Gastrocnemius medialis (tissue), 4 donors: ENCODE measurements around the gene BLOC1S2. TPM values are rescaled to one million over a fixed set of nuclear protein-coding genes. Genes with fewer than 3 reads are reported as not detected.
"Not testable (repeated sequence)": the region's sequence is repeated elsewhere in the genome, so short reads cannot be mapped to it uniquely, and the experiment has no call there.

ENCODE experiments used
- ATAC-seq, 2 donors: fragments of 150-250 bp; one replicate each; pipeline ENCODE4 v1.9.1; 2016
- DNase-seq, 2 donors: peaks; one replicate each; pipeline ENCODE4 v3.0.0-alpha.2; 2019
- H3K27ac ChIP-seq, 4 donors: fragments of 200-600 bp; sonication (generic); 1 replicate in 1 of 4; 2 replicates in 3 of 4; pipeline ENCODE4 v1.5.1; 2016 to 2018; ENCODE audit warnings: mild to moderate bottlenecking in 2 of 4, moderate library complexity in 1 of 4
- H3K27me3 ChIP-seq, 3 donors: fragments of 200-600 bp; sonication (generic) in 2 of 3; 1 replicate in 1 of 3; 2 replicates in 2 of 3; pipeline versions ENCODE4 v1.5.1 to v1.6.0; 2016 to 2019; ENCODE audit warnings: mild to moderate bottlenecking in 1 of 3, moderate library complexity in 1 of 3
- H3K36me3 ChIP-seq, 2 donors: fragments of 200-600 bp; sonication (generic) in 1 of 2; one replicate each; pipeline ENCODE4 v1.5.1; 2017 to 2018
- H3K4me1 ChIP-seq, 2 donors: fragments of 200-600 bp; sonication (generic) in 1 of 2; one replicate each; pipeline ENCODE4 v1.5.1; 2016 to 2017; ENCODE audit warnings: mild to moderate bottlenecking in 2 of 2
- H3K4me3 ChIP-seq, 4 donors: fragments of 200-600 bp; sonication (generic) in 3 of 4; 1 replicate in 1 of 4; 2 replicates in 3 of 4; pipeline ENCODE4 v1.5.1; 2016 to 2019; ENCODE audit warnings: mild to moderate bottlenecking in 2 of 4
- H3K9me3 ChIP-seq, 3 donors: fragments of 200-600 bp; sonication (generic) in 2 of 3; 1 replicate in 1 of 3; 2 replicates in 2 of 3; pipeline ENCODE4 v1.5.1; 2016 to 2019
- POLR2A ChIP-seq, 2 donors: fragments of 450-650 bp; IDR thresholded peaks; one replicate each; pipeline ENCODE4 v1.6.1; 2017; ENCODE audit warnings: antibody characterized with exemption in 2 of 2, mild to moderate bottlenecking in 2 of 2, moderate library complexity in 2 of 2
- in situ Hi-C, 4 donors: fragments of 200-750 bp; cut with MboI; loops; one replicate each; pipeline versions ENCODE4 v1.15.0 to v1.8.0; 2017; ENCODE audit warnings: low sequenced_read_pairs in 4 of 4
- intact Hi-C: fragments of 100-400 bp; cut with DNase I; formaldehyde crosslinking; loops from one replicate; pipeline ENCODE4 v1.15.1; 2023; ENCODE audit warnings: low total_unique reads
- total RNA-seq, 4 donors: library from RNA; depleted of rRNA; stranded (reverse); fragments of >200 nt; gene quantifications; one replicate each; pipeline versions ENCODE4 v1.1.0 to v1.2.3, GENCODE V29; 2016
- TF ChIP-seq, protein P1 (sequence below), 5 experiments: fragments of 450-650 bp in 3 of 5; fragments of 200-600 bp in 2 of 5; sonication (generic) in 2 of 5; IDR thresholded peaks in 4 of 5; conservative IDR thresholded peaks in 1 of 5; 1 replicate in 4 of 5; 2 replicates in 1 of 5; pipeline ENCODE4 v1.5.1; 2016 to 2019; ENCODE audit warnings: antibody characterized with exemption in 5 of 5, mild to moderate bottlenecking in 3 of 5, moderate library complexity in 3 of 5

The BLOC1S2 gene
- total RNA-seq, 4 donors from 2014 or later = 60.4 to 114 (median 75.1) TPM

DNA sequence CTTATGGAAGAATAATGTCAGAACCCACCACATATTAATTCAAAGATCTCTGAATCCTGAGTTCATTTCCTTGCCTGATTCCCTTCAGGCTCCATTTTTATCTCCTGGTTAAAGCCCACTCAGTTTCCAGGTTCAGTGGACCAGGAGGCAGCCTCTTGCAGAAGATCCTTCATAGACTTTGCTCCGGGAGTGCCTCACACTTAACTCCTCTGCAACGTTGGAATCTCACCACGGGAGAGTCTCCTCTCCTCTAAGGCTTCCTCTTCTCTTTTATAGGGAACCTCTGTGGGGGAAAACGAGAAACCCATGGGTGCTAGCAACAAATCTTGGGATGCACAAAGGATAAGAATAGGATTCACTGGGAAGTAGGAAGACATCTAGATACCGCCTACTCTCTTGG lies 1.7 kb upstream of the BLOC1S2 start:
- ATAC-seq = no peak
- H3K36me3 ChIP-seq = peaks cover 0 to 12% of the 10 kb centered on the region in 2 donors
- H3K27ac ChIP-seq = no peak overlapping the region
- peaks cover 26 to 29% of the 10 kb centered on the region in 2 donors for H3K4me1 ChIP-seq
- TF ChIP-seq, protein P1, sequence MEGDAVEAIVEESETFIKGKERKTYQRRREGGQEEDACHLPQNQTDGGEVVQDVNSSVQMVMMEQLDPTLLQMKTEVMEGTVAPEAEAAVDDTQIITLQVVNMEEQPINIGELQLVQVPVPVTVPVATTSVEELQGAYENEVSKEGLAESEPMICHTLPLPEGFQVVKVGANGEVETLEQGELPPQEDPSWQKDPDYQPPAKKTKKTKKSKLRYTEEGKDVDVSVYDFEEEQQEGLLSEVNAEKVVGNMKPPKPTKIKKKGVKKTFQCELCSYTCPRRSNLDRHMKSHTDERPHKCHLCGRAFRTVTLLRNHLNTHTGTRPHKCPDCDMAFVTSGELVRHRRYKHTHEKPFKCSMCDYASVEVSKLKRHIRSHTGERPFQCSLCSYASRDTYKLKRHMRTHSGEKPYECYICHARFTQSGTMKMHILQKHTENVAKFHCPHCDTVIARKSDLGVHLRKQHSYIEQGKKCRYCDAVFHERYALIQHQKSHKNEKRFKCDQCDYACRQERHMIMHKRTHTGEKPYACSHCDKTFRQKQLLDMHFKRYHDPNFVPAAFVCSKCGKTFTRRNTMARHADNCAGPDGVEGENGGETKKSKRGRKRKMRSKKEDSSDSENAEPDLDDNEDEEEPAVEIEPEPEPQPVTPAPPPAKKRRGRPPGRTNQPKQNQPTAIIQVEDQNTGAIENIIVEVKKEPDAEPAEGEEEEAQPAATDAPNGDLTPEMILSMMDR (IDR thresholded peaks at IDR 0.05 in 4 of 5, conservative IDR thresholded peaks at IDR 0.05 in 1 of 5) = no peak
- TF ChIP-seq POLR2A (IDR thresholded peaks at IDR 0.05) = no peak
- H3K27me3 ChIP-seq = no peaks in the 10 kb centered on the region
- no peak overlapping the region for H3K4me3 ChIP-seq
- intact Hi-C loops = no loop called here
- no peak for DNase-seq
- H3K9me3 ChIP-seq = no peaks in the 10 kb centered on the region
- in situ Hi-C loops = no loop called here

DNA sequence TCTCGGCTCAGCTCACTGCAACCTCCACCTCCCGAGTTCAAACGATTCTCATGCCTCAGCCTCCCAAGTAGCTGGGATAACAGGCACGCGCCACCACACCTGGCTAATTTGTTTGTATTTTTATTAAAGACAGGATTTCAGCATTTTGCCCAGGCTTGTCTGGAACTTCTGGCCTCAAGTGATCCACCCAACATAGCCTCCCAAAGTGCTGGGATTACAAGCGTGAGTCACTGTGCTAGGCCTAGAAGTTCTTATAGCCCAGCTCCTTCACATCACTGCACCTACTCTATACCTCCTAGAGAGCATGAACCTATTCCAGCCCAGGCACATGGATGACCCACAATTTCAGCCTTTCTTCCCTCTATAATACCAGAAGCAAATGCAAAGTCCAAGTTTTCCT lies 1.3 kb upstream of the BLOC1S2 start:
- intact Hi-C loops (loop anchor here (2.0 kb wide), 4 partner anchors 59 to 247 kb away; partner anchors contain the start of genes CHUK and HIF1AN), in situ Hi-C loops (no loop called here)
- TF ChIP-seq, protein P1 (IDR thresholded peaks at IDR 0.05 in 4 of 5, conservative IDR thresholded peaks at IDR 0.05 in 1 of 5) = no peak
- TF ChIP-seq POLR2A (IDR thresholded peaks at IDR 0.05) = no peak
- H3K4me3 ChIP-seq = no peak overlapping the region
- no peaks in the 10 kb centered on the region for H3K9me3 ChIP-seq
- no peaks in the 10 kb centered on the region for H3K27me3 ChIP-seq
- no peak overlapping the region for H3K27ac ChIP-seq
- DNase-seq (no peak), ATAC-seq (no peak)
- H3K4me1 ChIP-seq = peaks cover 26 to 34% of the 10 kb centered on the region in 2 donors
- H3K36me3 ChIP-seq = peaks cover 0 to 16% of the 10 kb centered on the region in 2 donors

DNA sequence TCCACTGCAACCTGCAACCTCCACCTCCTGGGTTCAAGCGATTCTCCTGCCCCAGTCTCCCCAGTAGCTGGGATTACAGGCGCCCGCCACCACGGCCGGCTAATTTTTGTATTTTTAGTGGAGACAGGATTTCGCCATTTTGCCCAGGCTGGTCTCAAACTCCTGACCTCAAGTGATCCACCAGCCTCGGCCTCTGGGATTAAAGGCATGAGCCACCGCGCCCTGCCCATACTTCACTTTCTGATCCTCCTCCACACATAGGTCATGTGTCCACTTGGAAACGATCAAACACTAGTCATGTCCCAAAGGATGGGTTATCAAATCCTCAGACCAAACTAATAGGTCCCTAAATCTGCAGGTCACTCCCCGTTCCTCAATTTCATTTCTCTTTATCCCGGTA lies 1.2 kb downstream of the BLOC1S2 start:
- DNase-seq, intact Hi-C loops: not testable (repeated sequence)
- peaks cover 26 to 40% of the 10 kb centered on the region in 2 donors for H3K4me1 ChIP-seq

DNA sequence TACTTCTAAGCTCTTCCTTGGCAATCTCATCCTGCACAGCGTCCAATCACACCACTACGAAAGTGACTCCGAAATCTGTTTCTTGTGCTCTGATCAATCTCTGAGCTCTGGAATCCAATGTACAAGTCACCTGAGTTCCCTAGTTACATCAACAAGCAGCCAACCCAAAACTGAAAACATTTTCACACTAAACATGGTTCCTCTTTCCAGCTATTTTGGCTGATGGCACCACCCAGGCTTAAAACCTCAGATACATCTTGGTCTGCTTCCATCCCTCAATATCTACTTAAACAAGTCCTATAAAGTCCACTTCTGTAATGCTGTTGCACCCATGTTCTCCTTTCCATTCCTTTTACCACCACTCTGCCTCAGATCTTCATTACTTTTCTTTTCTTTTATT lies 3.6 kb downstream of the BLOC1S2 start:
- H3K4me3 ChIP-seq = no peak overlapping the region
- no peak for ATAC-seq
- intact Hi-C loops (no loop called here), in situ Hi-C loops (no loop called here)
- TF ChIP-seq POLR2A (IDR thresholded peaks at IDR 0.05) = no peak
- H3K27me3 ChIP-seq = no peaks in the 10 kb centered on the region
- H3K36me3 ChIP-seq = peaks cover 0 to 52% of the 10 kb centered on the region in 2 donors
- H3K4me1 ChIP-seq = peaks cover 26 to 40% of the 10 kb centered on the region in 2 donors
- no peak for DNase-seq
- peak overlapping the region in 1 of 4 donors; percentile 13 for H3K27ac ChIP-seq
- H3K9me3 ChIP-seq = no peaks in the 10 kb centered on the region

More for the DNA sequence above, 1.2 kb downstream of the BLOC1S2 start:
- H3K9me3 ChIP-seq, ATAC-seq, in situ Hi-C loops, H3K27me3 ChIP-seq: not testable (repeated sequence)
- H3K4me3 ChIP-seq = peak overlapping the region; percentile 70 to 95 (median 89)
- peak overlapping the region; percentile 89 to 98 (median 96) for H3K27ac ChIP-seq
- peaks cover 0 to 35% of the 10 kb centered on the region in 2 donors for H3K36me3 ChIP-seq

DNA sequence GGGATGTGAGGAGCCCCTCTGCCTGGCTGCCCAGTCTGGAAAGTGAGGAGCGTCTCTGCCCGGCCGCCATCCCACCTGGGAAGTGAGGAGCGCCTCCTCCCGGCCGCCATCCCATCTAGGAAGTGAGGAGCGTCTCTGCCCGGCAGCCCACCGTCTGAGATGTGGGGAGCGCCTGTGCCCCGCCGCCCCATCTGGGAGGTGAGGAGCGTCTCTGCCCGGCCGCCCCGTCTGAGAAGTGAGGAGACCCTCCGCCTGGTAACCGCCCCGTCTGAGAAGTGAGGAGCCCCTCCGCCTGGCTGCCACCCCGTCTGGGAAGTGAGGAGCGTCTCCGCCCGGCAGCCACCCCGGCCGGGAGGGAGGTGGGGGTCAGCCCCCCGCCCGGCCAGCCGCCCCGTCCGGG lies 9.5 kb downstream of the BLOC1S2 start:
- in situ Hi-C loops = not testable (repeated sequence)
- intact Hi-C loops = loop anchor here (10.0 kb wide), 1 partner anchor 842 kb away; the partner anchor contains the start of gene GOT1
- peaks cover 0 to 58% of the 10 kb centered on the region in 2 donors for H3K36me3 ChIP-seq

DNA sequence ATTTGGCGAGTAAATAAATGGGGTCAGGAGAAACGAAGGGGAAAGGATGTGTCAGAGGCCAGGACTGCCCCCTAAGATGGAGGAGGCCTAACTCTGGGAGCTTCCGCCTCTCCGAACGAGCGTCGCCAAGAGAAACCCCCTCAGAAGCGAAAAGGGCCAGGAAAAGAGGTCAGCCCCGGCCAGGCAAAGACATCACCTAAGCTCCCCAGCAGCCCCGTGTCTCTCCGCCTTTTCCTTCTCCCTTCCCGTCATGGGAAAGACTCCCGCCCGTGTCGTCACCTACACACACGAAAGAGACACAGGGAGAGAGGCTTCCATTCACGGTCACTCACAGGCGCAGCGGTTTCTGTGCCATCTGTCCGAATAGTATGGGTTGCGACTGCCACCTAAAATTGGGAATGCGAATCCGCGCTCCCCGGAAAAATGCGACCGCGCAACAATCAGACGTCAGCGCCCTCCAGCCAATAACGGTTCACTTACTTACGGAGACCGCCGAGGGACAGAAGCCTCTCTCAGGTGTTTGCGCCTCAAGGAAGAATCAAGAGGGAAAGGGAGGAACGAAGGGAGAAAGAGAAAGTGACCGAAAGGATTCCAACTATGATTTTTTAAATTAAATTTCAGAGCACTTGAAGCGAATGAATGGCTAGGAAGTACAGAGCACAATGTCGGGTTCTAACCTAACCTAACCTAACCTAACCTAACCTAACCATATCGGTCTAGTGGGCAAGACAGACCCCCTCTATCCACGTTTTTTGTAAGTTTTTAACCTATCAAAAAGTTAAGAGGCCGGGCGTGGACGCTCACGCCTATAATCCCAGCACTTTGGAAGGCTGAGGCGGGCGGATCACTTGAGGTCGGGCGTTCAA lies 19.0 kb downstream of the BLOC1S2 start, which contains the start of gene CWF19L1:
CWF19L1 (minus strand) TSS at position 400 of the 866 bp plus-strand sequence; CDS start at position 355, 45 bp downstream.
- Histone ChIP-seq H3K36me3 (peaks cover 0 to 7% of the 10 kb centered on the region in 2 donors), H3K27ac (peak within 1 kb of the TSS; percentile 76 to 86 (median 80)), H3K4me1 (peaks cover 9 to 20% of the 10 kb centered on the region in 2 donors), H3K4me3 (peak within 1 kb of the TSS; percentile 68 to 99 (median 90)), H3K27me3 (no peaks in the 10 kb centered on the region), H3K9me3 (no peaks in the 10 kb centered on the region)
- TF ChIP-seq, protein P1 (IDR thresholded peaks at IDR 0.05 in 4 of 5, conservative IDR thresholded peaks at IDR 0.05 in 1 of 5) = no peak
- TF ChIP-seq POLR2A (IDR thresholded peaks at IDR 0.05) = peak; percentile 14 to 25
- in situ Hi-C loops = no loop called here
- intact Hi-C loops = loop anchor here (1.0 kb wide), 2 partner anchors 19 to 81 kb away; partner anchors contain the start of genes BLOC1S2 and ERLIN1
- peak; percentile 99 for ATAC-seq
- DNase-seq = peak; percentile 78 to 86

More for the DNA sequence above, 9.5 kb downstream of the BLOC1S2 start:
- not testable (repeated sequence) for H3K9me3 ChIP-seq, H3K4me1 ChIP-seq, H3K4me3 ChIP-seq, H3K27me3 ChIP-seq, ATAC-seq, H3K27ac ChIP-seq, DNase-seq
